ENCODE data around the gene FNDC3B. TPM values are rescaled to one million over a fixed set of nuclear protein-coding genes. Genes with fewer than 3 reads are reported as not detected.

Gene FNDC3B
- total and polyA plus RNA-seq, 2 donors (not counting 3 experiments of a cell fraction or from before 2014, with no cell fraction given): 91.6 to 295 TPM

- no peak for TF ChIP-seq JUN (IDR thresholded peaks at IDR 0.05; ENCODE audit: borderline replicate concordance, insufficient read depth, insufficient read length, low read depth)
- no peak for TF ChIP-seq EZH2 (IDR thresholded peaks at IDR 0.05; ENCODE audit: borderline replicate concordance, low read depth, low read length, severe bottlenecking)
- no peak for TF ChIP-seq FOS (IDR thresholded peaks at IDR 0.05; ENCODE audit: borderline replicate concordance, insufficient read depth, low read length)
- TF ChIP-seq MAX (IDR thresholded peaks at IDR 0.05; ENCODE audit: insufficient read depth, insufficient read length): no peak
- no peak for TF ChIP-seq GATA2 (IDR thresholded peaks at IDR 0.05; ENCODE audit: insufficient read depth, insufficient read length, low read depth, low read length)
- TF ChIP-seq MYC (IDR thresholded peaks at IDR 0.05; ENCODE audit: low read depth, low read length): no peak
- no peak for TF ChIP-seq POLR2AphosphoS5 (IDR thresholded peaks at IDR 0.05; ENCODE audit: insufficient read depth, low read depth, low read length)
- H3K4me2 ChIP-seq (ENCODE audit: insufficient read depth, low read length): no peak overlapping the region
- H3K9me3 ChIP-seq (replicated peaks; ENCODE audit: control insufficient read depth, insufficient read depth, low read length): no peaks in the 10 kb centered on the region
- CTCF ChIA-PET: no interaction called here
- dilution Hi-C loops (cut with MboI; ENCODE audit: extremely low pct_ligation_motif_present, low sequenced_read_pairs) (no loop called here), intact Hi-C loops (cut with micrococcal nuclease) (no loop called here)
- BruUV-seq (replicated peaks): no TSS peak
- peaks cover 4 to 6% of the 10 kb centered on the region in 2 experiments for H3K36me3 ChIP-seq (ENCODE audit: control insufficient read depth in 2 of 2, extremely low read depth in 1 of 2, insufficient read depth in 2 of 2, low read length in 2 of 2)
- FAIRE-seq (no peak), DNase-seq (ENCODE audit: low read depth, low spot score) (no peak)
- no peak overlapping the region for H3K27ac ChIP-seq (ENCODE audit: insufficient read depth, low read depth, low read length)
- no peaks in the 10 kb centered on the region for H3K79me2 ChIP-seq (ENCODE audit: control insufficient read depth, insufficient read depth, low read length)
- POLR2A ChIA-PET: no interaction called here
- H4K20me1 ChIP-seq (replicated peaks; ENCODE audit: control insufficient read depth, extremely low read depth, insufficient read depth, low read length): no peaks in the 10 kb centered on the region
- H2AFZ ChIP-seq (ENCODE audit: low read depth, low read length): no peak overlapping the region
- H3K4me1 ChIP-seq (ENCODE audit: control insufficient read depth, extremely low read depth, insufficient read depth, low read length): no peaks in the 10 kb centered on the region
- no peak overlapping the region for H3K9ac ChIP-seq (replicated peaks; ENCODE audit: extremely low read depth, insufficient read depth, low read length)
- no peak overlapping the region for H3K4me3 ChIP-seq (replicated peaks in 1 of 3; ENCODE audit: insufficient read depth in 1 of 3, low read depth in 1 of 3, low read length in 3 of 3)
- H3K27me3 ChIP-seq (ENCODE audit: control insufficient read depth in 2 of 2, insufficient read depth in 2 of 2, low read length in 2 of 2): no peaks in the 10 kb centered on the region
- no peaks in the 10 kb centered on the region for H3K9me1 ChIP-seq (replicated peaks; ENCODE audit: control insufficient read depth, extremely low read depth, insufficient read depth, low read length)
Measured at GRCh38 chr3:172388412-172389078, 349.2 kb downstream of the FNDC3B start.

GRCh38 chr3:172390792-172391191 lies 351.4 kb downstream of the FNDC3B start:
- Histone ChIP-seq H3K4me2 (ENCODE audit: insufficient read depth, low read length) (no peak overlapping the region), H3K36me3 (ENCODE audit: control insufficient read depth in 2 of 2, extremely low read depth in 1 of 2, insufficient read depth in 2 of 2, low read length in 2 of 2) (peaks cover 2 to 6% of the 10 kb centered on the region in 2 experiments), H3K4me3 (replicated peaks in 1 of 3; ENCODE audit: insufficient read depth in 1 of 3, low read depth in 1 of 3, low read length in 3 of 3) (no peak overlapping the region), H3K27me3 (ENCODE audit: control insufficient read depth in 2 of 2, insufficient read depth in 2 of 2, low read length in 2 of 2) (no peaks in the 10 kb centered on the region), H4K20me1 (replicated peaks; ENCODE audit: control insufficient read depth, extremely low read depth, insufficient read depth, low read length) (no peaks in the 10 kb centered on the region), H3K79me2 (ENCODE audit: control insufficient read depth, insufficient read depth, low read length) (no peaks in the 10 kb centered on the region), H3K4me1 (ENCODE audit: control insufficient read depth, extremely low read depth, insufficient read depth, low read length) (no peaks in the 10 kb centered on the region), H3K9ac (replicated peaks; ENCODE audit: extremely low read depth, insufficient read depth, low read length) (no peak overlapping the region), H3K27ac (ENCODE audit: insufficient read depth, low read depth, low read length) (no peak overlapping the region), H3K9me1 (replicated peaks; ENCODE audit: control insufficient read depth, extremely low read depth, insufficient read depth, low read length) (no peaks in the 10 kb centered on the region), H3K9me3 (replicated peaks; ENCODE audit: control insufficient read depth, insufficient read depth, low read length) (no peaks in the 10 kb centered on the region), H2AFZ (ENCODE audit: low read depth, low read length) (no peak overlapping the region)
- DNase-seq (ENCODE audit: low read depth, low spot score): no peak
- no peak for FAIRE-seq
- POLR2A ChIA-PET: no interaction called here
- BruUV-seq (replicated peaks): no TSS peak
- TF ChIP-seq GATA2 (IDR thresholded peaks at IDR 0.05; ENCODE audit: insufficient read depth, insufficient read length, low read depth, low read length) (no peak), FOS (IDR thresholded peaks at IDR 0.05; ENCODE audit: borderline replicate concordance, insufficient read depth, low read length) (no peak), MYC (IDR thresholded peaks at IDR 0.05; ENCODE audit: low read depth, low read length) (no peak), POLR2AphosphoS5 (IDR thresholded peaks at IDR 0.05; ENCODE audit: insufficient read depth, low read depth, low read length) (no peak), CTCF (IDR thresholded peaks at IDR 0.05; ENCODE audit: extremely low read depth in 1 of 2, insufficient read depth in 1 of 2, low read depth in 1 of 2, low read length in 2 of 2) (no peak), JUN (IDR thresholded peaks at IDR 0.05; ENCODE audit: borderline replicate concordance, insufficient read depth, insufficient read length, low read depth) (no peak), POLR2A (IDR thresholded peaks at IDR 0.05; ENCODE audit: low read depth, low read length) (no peak), MAX (IDR thresholded peaks at IDR 0.05; ENCODE audit: insufficient read depth, insufficient read length) (no peak), EZH2 (IDR thresholded peaks at IDR 0.05; ENCODE audit: borderline replicate concordance, low read depth, low read length, severe bottlenecking) (no peak)
- intact Hi-C loops (cut with micrococcal nuclease) (no loop called here), dilution Hi-C loops (cut with MboI; ENCODE audit: extremely low pct_ligation_motif_present, low sequenced_read_pairs) (no loop called here)
- CTCF ChIA-PET: interaction anchor here (1.0 to 1.5 kb wide), 3 partner anchors 35 to 205 kb away, joined by 3 read pairs; no protein-coding TSS in a partner anchor
